Ishikawa (cell line): ENCODE measurements around the gene KCNMB2.

Experiments
- CEBPB ChIP-seq: IDR thresholded peaks from 2 replicates; pipeline ENCODE4 v1.6.1; 2012
- CREB1 ChIP-seq: IDR thresholded peaks from 2 replicates; pipeline ENCODE4 v1.6.1; 2012; ENCODE audit warnings: low read depth
- EGR1 ChIP-seq: IDR thresholded peaks from 2 replicates; pipeline ENCODE4 v1.6.1; 2012
- EP300 ChIP-seq: IDR thresholded peaks from 2 replicates; pipeline ENCODE4 v1.6.1; 2012; ENCODE audit warnings: borderline replicate concordance
- FOXM1 ChIP-seq: IDR thresholded peaks from 2 replicates; pipeline ENCODE4 v1.6.1; 2012; ENCODE audit warnings: low read depth, borderline replicate concordance
- MAX ChIP-seq: IDR thresholded peaks from 2 replicates; pipeline ENCODE4 v1.6.1; 2012
- NFIC ChIP-seq: IDR thresholded peaks from 2 replicates; pipeline ENCODE4 v1.6.1; 2012
- RAD21 ChIP-seq: IDR thresholded peaks from 2 replicates; pipeline ENCODE4 v1.6.1; 2012; ENCODE audit warnings: low read depth
- TAF1 ChIP-seq: IDR thresholded peaks from 2 replicates; pipeline ENCODE4 v1.6.1; 2012; ENCODE audit warnings: low read depth, mild to moderate bottlenecking
- USF1 ChIP-seq: IDR thresholded peaks from 2 replicates; pipeline ENCODE4 v1.6.1; 2012
- YY1 ChIP-seq: IDR thresholded peaks from 2 replicates; pipeline ENCODE4 v1.6.1; 2012; ENCODE audit warnings: low read depth
- ZBTB7A ChIP-seq: IDR thresholded peaks from 2 replicates; pipeline ENCODE4 v1.6.1; 2012; ENCODE audit warnings: low read depth
- TF ChIP-seq, protein P1 (sequence below): IDR thresholded peaks from 2 replicates; pipeline ENCODE4 v1.6.1; 2012; ENCODE audit warnings: low read depth, mild to moderate bottlenecking

DNA sequence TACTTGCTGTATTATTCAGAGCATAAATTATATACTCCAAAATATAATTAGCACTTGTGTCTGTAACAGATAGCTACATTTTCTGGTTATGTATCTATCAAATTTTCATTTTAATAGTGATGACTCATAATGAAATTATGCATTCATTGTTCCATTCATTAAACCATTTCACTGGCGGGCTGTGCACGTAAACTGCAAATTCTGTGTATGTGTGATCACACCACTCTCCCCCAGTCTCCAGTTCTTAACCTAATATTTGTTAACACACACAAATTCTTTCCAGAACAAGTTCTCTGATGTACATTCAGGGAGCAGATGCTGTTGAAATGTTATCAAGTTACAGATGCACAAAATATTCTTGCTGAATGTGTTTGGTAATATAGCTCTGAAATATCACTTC, 3.8 kb upstream of the KCNMB2 start:
- TF ChIP-seq CEBPB, result no peak
- no peak for TF ChIP-seq EP300
- TF ChIP-seq EGR1, result no peak
- TF ChIP-seq, protein P1, sequence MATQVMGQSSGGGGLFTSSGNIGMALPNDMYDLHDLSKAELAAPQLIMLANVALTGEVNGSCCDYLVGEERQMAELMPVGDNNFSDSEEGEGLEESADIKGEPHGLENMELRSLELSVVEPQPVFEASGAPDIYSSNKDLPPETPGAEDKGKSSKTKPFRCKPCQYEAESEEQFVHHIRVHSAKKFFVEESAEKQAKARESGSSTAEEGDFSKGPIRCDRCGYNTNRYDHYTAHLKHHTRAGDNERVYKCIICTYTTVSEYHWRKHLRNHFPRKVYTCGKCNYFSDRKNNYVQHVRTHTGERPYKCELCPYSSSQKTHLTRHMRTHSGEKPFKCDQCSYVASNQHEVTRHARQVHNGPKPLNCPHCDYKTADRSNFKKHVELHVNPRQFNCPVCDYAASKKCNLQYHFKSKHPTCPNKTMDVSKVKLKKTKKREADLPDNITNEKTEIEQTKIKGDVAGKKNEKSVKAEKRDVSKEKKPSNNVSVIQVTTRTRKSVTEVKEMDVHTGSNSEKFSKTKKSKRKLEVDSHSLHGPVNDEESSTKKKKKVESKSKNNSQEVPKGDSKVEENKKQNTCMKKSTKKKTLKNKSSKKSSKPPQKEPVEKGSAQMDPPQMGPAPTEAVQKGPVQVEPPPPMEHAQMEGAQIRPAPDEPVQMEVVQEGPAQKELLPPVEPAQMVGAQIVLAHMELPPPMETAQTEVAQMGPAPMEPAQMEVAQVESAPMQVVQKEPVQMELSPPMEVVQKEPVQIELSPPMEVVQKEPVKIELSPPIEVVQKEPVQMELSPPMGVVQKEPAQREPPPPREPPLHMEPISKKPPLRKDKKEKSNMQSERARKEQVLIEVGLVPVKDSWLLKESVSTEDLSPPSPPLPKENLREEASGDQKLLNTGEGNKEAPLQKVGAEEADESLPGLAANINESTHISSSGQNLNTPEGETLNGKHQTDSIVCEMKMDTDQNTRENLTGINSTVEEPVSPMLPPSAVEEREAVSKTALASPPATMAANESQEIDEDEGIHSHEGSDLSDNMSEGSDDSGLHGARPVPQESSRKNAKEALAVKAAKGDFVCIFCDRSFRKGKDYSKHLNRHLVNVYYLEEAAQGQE, result no peak
- TF ChIP-seq YY1, result no peak
- TF ChIP-seq RAD21, result no peak
- TF ChIP-seq ZBTB7A, result no peak
- no peak for TF ChIP-seq FOXM1
- TF ChIP-seq TAF1, result no peak
- TF ChIP-seq CREB1, result no peak
- no peak for TF ChIP-seq MAX
- TF ChIP-seq NFIC, result no peak
- TF ChIP-seq USF1, result no peak
